ENCODE data around the gene PPFIA4. TPM values are rescaled to one million over a fixed set of nuclear protein-coding genes. Genes with fewer than 3 reads are reported as not detected.
"Not testable (repeated sequence)": the region's sequence is repeated elsewhere in the genome, so short reads cannot be mapped to it uniquely, and the experiment has no call there.

The PPFIA4 gene
- total and polyA plus RNA-seq, 2 donors = 1.3 to 6.5 TPM

GRCh38 chr1:203001986-203002385 is 24.3 kb upstream of the PPFIA4 start:
- Histone ChIP-seq H3K27ac (ENCODE audit: low read depth) (no peak overlapping the region), H3K36me3 (ENCODE audit: insufficient read depth) (no peaks in the 10 kb centered on the region), H3K4me3 (ENCODE audit: low read depth, low read length) (no peak overlapping the region), H3K4me1 (ENCODE audit: insufficient read depth) (no peaks in the 10 kb centered on the region)
- WGBS = 77% methylated on average over 9 of the region's 9 CpGs
- DNase-seq (ENCODE audit: extremely low spot score) = no peak

GRCh38 chr1:203002951-203003350 is 23.3 kb upstream of the PPFIA4 start:
- no peaks in the 10 kb centered on the region for H3K4me1 ChIP-seq (ENCODE audit: insufficient read depth)
- H3K4me3 ChIP-seq (ENCODE audit: low read depth, low read length) = no peak overlapping the region
- no peaks in the 10 kb centered on the region for H3K36me3 ChIP-seq (ENCODE audit: insufficient read depth)
- WGBS = 79% methylated on average over 1 of the region's 1 CpG
- DNase-seq (ENCODE audit: extremely low spot score) = no peak
- no peak overlapping the region for H3K27ac ChIP-seq (ENCODE audit: low read depth)

GRCh38 chr1:203005395-203006142 is 20.7 kb upstream of the PPFIA4 start:
- H3K4me3 ChIP-seq (ENCODE audit: low read depth, low read length); H3K36me3 ChIP-seq (ENCODE audit: insufficient read depth); DNase-seq (ENCODE audit: extremely low spot score); H3K27ac ChIP-seq (ENCODE audit: low read depth); H3K4me1 ChIP-seq (ENCODE audit: insufficient read depth): not testable (repeated sequence)
- 66% methylated on average over 17 of the region's 17 CpGs for WGBS

- DNase-seq (ENCODE audit: extremely low spot score) = peak; percentile 92
- no peaks in the 10 kb centered on the region for H3K36me3 ChIP-seq (ENCODE audit: insufficient read depth)
- H3K4me1 ChIP-seq (ENCODE audit: insufficient read depth) = no peaks in the 10 kb centered on the region
- under 1% methylated on average over 78 of the region's 78 CpGs for WGBS
- peak within 1 kb of the TSS; percentile 62 for H3K4me3 ChIP-seq (ENCODE audit: low read depth, low read length)
- peak within 1 kb of the TSS; percentile 81 for H3K27ac ChIP-seq (ENCODE audit: low read depth)
These were observed 19.1 kb upstream of the PPFIA4 start, which contains the start of gene TMEM183A for GRCh38 chr1:203006948-203007871. Gene TMEM183A (plus strand): TSS chr1:203007374. CDS start chr1:203007466, 92 bp downstream.

- DNase-seq (ENCODE audit: extremely low spot score) = no peak
- no peak overlapping the region for H3K4me3 ChIP-seq (ENCODE audit: low read depth, low read length)
- H3K36me3 ChIP-seq (ENCODE audit: insufficient read depth) = no peaks in the 10 kb centered on the region
- H3K4me1 ChIP-seq (ENCODE audit: insufficient read depth) = no peaks in the 10 kb centered on the region
- H3K27ac ChIP-seq (ENCODE audit: low read depth) = no peak overlapping the region
- WGBS = 85% methylated on average over 3 of the region's 3 CpGs
These were observed 17.1 kb upstream of the PPFIA4 start for GRCh38 chr1:203009185-203009584.

GRCh38 chr1:203011582-203011981 is 14.7 kb upstream of the PPFIA4 start:
- no peak for DNase-seq (ENCODE audit: extremely low spot score)
- Histone ChIP-seq H3K4me3 (ENCODE audit: low read depth, low read length) (no peak overlapping the region), H3K4me1 (ENCODE audit: insufficient read depth) (no peaks in the 10 kb centered on the region), H3K27ac (ENCODE audit: low read depth) (no peak overlapping the region), H3K36me3 (ENCODE audit: insufficient read depth) (peaks cover 7% of the 10 kb centered on the region)
- 96% methylated on average over 5 of the region's 5 CpGs for WGBS

- no peak overlapping the region for H3K4me3 ChIP-seq (ENCODE audit: low read depth, low read length)
- H3K27ac ChIP-seq (ENCODE audit: low read depth) = no peak overlapping the region
- WGBS = 96% methylated on average over 4 of the region's 4 CpGs
- H3K4me1 ChIP-seq (ENCODE audit: insufficient read depth) = no peaks in the 10 kb centered on the region
- peaks cover 7% of the 10 kb centered on the region for H3K36me3 ChIP-seq (ENCODE audit: insufficient read depth)
- no peak for DNase-seq (ENCODE audit: extremely low spot score)
These were observed 9.2 kb upstream of the PPFIA4 start for GRCh38 chr1:203017061-203017460.

GRCh38 chr1:203017692-203018091 is 8.6 kb upstream of the PPFIA4 start:
- no peaks in the 10 kb centered on the region for H3K4me1 ChIP-seq (ENCODE audit: insufficient read depth)
- no peak overlapping the region for H3K4me3 ChIP-seq (ENCODE audit: low read depth, low read length)
- peaks cover 7% of the 10 kb centered on the region for H3K36me3 ChIP-seq (ENCODE audit: insufficient read depth)
- WGBS = 85% methylated on average over 6 of the region's 6 CpGs
- no peak overlapping the region for H3K27ac ChIP-seq (ENCODE audit: low read depth)
- DNase-seq (ENCODE audit: extremely low spot score) = no peak

GRCh38 chr1:203022855-203023254 is 3.4 kb upstream of the PPFIA4 start:
- not testable (repeated sequence) for H3K4me1 ChIP-seq (ENCODE audit: insufficient read depth); DNase-seq (ENCODE audit: extremely low spot score); H3K4me3 ChIP-seq (ENCODE audit: low read depth, low read length); H3K27ac ChIP-seq (ENCODE audit: low read depth); H3K36me3 ChIP-seq (ENCODE audit: insufficient read depth)
- WGBS = 92% methylated on average over 4 of the region's 10 CpGs

GRCh38 chr1:203025686-203026030 is 633 bp upstream of the PPFIA4 start:
- DNase-seq (ENCODE audit: extremely low spot score) = no peak
- Histone ChIP-seq H3K4me3 (ENCODE audit: low read depth, low read length) (no peak overlapping the region), H3K4me1 (ENCODE audit: insufficient read depth) (no peaks in the 10 kb centered on the region), H3K36me3 (ENCODE audit: insufficient read depth) (no peaks in the 10 kb centered on the region), H3K27ac (ENCODE audit: low read depth) (peak overlapping the region; percentile 44)

GRCh38 chr1:203026666-203027663 is 674 bp downstream of the PPFIA4 start:
- Histone ChIP-seq H3K4me3 (ENCODE audit: low read depth, low read length) (peak overlapping the region; percentile 48), H3K4me1 (ENCODE audit: insufficient read depth) (no peaks in the 10 kb centered on the region), H3K27ac (ENCODE audit: low read depth) (no peak overlapping the region), H3K36me3 (ENCODE audit: insufficient read depth) (no peaks in the 10 kb centered on the region)
- WGBS = 11% methylated on average over 46 of the region's 46 CpGs
- no peak for DNase-seq (ENCODE audit: extremely low spot score)

- Histone ChIP-seq H3K36me3 (ENCODE audit: insufficient read depth) (no peaks in the 10 kb centered on the region), H3K27ac (ENCODE audit: low read depth) (no peak overlapping the region), H3K4me1 (ENCODE audit: insufficient read depth) (no peaks in the 10 kb centered on the region), H3K4me3 (ENCODE audit: low read depth, low read length) (no peak overlapping the region)
- no peak for DNase-seq (ENCODE audit: extremely low spot score)
- 70% methylated on average over 9 of the region's 9 CpGs for WGBS
These were observed 1.9 kb downstream of the PPFIA4 start for GRCh38 chr1:203028067-203028783.

Measured in urinary bladder (tissue), 4 donors.